Endodermal cell (in vitro differentiated cells): ENCODE data around the gene CHD3. TPM values are rescaled to one million over a fixed set of nuclear protein-coding genes. Genes with fewer than 3 reads are reported as not detected.

Source experiments
- DNase-seq: peaks from one replicate; pipeline ENCODE4 v3.0.0-alpha.2; 2017
- H3K27ac ChIP-seq: 2 replicates; pipeline ENCODE4 v1.5.1; 2013; ENCODE audit warnings: mild to moderate bottlenecking, low read depth, low read length, moderate library complexity
- H3K27me3 ChIP-seq: 2 replicates; pipeline ENCODE4 v1.6.1; 2013; ENCODE audit warnings: mild to moderate bottlenecking, low read length, moderate library complexity; ENCODE audit not compliant: insufficient read depth, control insufficient read depth, poor library complexity, severe bottlenecking
- H3K36me3 ChIP-seq: 2 replicates; pipeline ENCODE4 v1.7.0; 2013; ENCODE audit warnings: mild to moderate bottlenecking, low read length, moderate library complexity; ENCODE audit not compliant: control insufficient read depth, insufficient read depth
- H3K4me1 ChIP-seq: one replicate; pipeline ENCODE4 v1.7.0; 2013; ENCODE audit warnings: low read length; ENCODE audit not compliant: control insufficient read depth, insufficient read depth
- H3K4me3 ChIP-seq: 2 replicates; pipeline ENCODE4 v1.5.1; 2013; ENCODE audit warnings: mild to moderate bottlenecking, low read length, moderate library complexity
- H3K9ac ChIP-seq: 2 replicates; pipeline ENCODE4 v1.6.1; 2013; ENCODE audit warnings: mild to moderate bottlenecking, low read length, moderate library complexity; ENCODE audit not compliant: poor library complexity, severe bottlenecking; ENCODE audit errors: extremely low read depth
- H3K9me3 ChIP-seq: 2 replicates; pipeline ENCODE4 v1.6.1; 2013; ENCODE audit warnings: mild to moderate bottlenecking, low read length, moderate library complexity; ENCODE audit not compliant: control insufficient read depth
- H3K27ac Mint-ChIP-seq: 2 replicates; pipeline ENCODE4 v1.8.0; 2020; ENCODE audit warnings: mixed read lengths
- H3K27me3 Mint-ChIP-seq: 2 replicates; pipeline ENCODE4 v1.8.0; 2021; ENCODE audit warnings: mild to moderate bottlenecking, mixed read lengths; ENCODE audit not compliant: insufficient read depth
- H3K36me3 Mint-ChIP-seq: 2 replicates; pipeline ENCODE4 v1.8.0; 2020; ENCODE audit warnings: low read depth, mixed read lengths
- H3K4me1 Mint-ChIP-seq: 2 replicates; pipeline ENCODE4 v1.8.0; 2020; ENCODE audit warnings: mixed read lengths
- H3K4me3 Mint-ChIP-seq: 2 replicates; pipeline ENCODE4 v1.8.0; 2020; ENCODE audit warnings: mild to moderate bottlenecking, moderate library complexity, mixed read lengths
- H3K9me3 Mint-ChIP-seq: 2 replicates; pipeline ENCODE4 v1.8.0; 2020; ENCODE audit warnings: mild to moderate bottlenecking, mixed read lengths
- WGBS, 2 experiments: methylation state at CpG; one replicate each; pipeline versions ENCODE4 v1.1.5 to v1.1.7; 2013; ENCODE audit warnings: missing lambda C conversion rate in 2 of 2, mixed read lengths in 1 of 2; ENCODE audit not compliant: insufficient coverage in 1 of 2, insufficient read length in 1 of 2; 5-methylcytosine and 5-hydroxymethylcytosine counted together
- total RNA-seq, 2 donors: library from RNA; stranded (reverse); fragmentation: NEBNext Ultra II Directional in 1 of 2; extraction: Animal tissue kit (Norgen Biotek cat#: 25700) in 1 of 2; gene quantifications; 2 replicates in 1 of 2; 3 replicates in 1 of 2; pipeline ENCODE4 v1.2.1, GENCODE V29; 2021
- TF ChIP-seq, protein P1 (sequence below): fragments of 200-600 bp; sonication (generic); conservative IDR thresholded peaks from 2 replicates; pipeline ENCODE4 v1.5.0; 2021; ENCODE audit warnings: antibody characterized with exemption, mild to moderate bottlenecking

CHD3 gene
- total RNA-seq, 2 donors from 2014 or later: 55.0 to 64.1 TPM

DNA sequence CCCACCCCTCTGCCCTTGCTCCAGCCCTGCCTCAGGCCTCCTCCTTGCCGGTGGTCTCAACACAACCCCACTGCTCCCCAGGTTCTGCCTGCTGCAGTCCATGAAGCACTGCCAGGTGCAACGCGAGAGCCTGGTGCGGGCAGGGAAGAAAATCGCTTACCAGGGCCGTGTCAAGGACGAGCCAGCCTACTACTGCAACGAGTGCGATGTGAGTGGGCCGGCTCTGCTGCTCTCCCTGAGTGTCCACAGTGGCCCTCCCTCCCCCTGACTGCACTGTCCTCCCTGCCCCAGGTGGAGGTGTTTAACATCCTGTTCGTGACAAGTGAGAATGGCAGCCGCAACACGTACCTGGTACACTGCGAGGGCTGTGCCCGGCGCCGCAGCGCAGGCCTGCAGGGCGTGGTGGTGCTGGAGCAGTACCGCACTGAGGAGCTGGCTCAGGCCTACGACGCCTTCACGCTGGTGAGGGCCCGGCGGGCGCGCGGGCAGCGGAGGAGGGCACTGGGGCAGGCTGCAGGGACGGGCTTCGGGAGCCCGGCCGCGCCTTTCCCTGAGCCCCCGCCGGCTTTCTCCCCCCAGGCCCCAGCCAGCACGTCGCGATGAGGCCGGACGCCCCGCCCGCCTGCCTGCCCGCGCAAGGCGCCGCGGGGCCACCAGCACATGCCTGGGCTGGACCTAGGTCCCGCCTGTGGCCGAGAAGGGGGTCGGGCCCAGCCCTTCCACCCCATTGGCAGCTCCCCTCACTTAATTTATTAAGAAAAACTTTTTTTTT, 35.5 kb upstream of the CHD3 start:
- H3K4me1 Mint-ChIP-seq: peaks cover 14% of the 10 kb centered on the region
- no peaks in the 10 kb centered on the region for H3K4me1 ChIP-seq
- H3K4me3 ChIP-seq: no peak overlapping the region
- no peaks in the 10 kb centered on the region for H3K9me3 Mint-ChIP-seq
- peaks cover 41% of the 10 kb centered on the region for H3K36me3 ChIP-seq
- H3K4me3 Mint-ChIP-seq: no peak overlapping the region
- peaks cover 36% of the 10 kb centered on the region for H3K27me3 Mint-ChIP-seq
- peaks cover 40% of the 10 kb centered on the region for H3K36me3 Mint-ChIP-seq
- no peak overlapping the region for H3K9ac ChIP-seq
- no peaks in the 10 kb centered on the region for H3K27me3 ChIP-seq
- TF ChIP-seq, protein P1, sequence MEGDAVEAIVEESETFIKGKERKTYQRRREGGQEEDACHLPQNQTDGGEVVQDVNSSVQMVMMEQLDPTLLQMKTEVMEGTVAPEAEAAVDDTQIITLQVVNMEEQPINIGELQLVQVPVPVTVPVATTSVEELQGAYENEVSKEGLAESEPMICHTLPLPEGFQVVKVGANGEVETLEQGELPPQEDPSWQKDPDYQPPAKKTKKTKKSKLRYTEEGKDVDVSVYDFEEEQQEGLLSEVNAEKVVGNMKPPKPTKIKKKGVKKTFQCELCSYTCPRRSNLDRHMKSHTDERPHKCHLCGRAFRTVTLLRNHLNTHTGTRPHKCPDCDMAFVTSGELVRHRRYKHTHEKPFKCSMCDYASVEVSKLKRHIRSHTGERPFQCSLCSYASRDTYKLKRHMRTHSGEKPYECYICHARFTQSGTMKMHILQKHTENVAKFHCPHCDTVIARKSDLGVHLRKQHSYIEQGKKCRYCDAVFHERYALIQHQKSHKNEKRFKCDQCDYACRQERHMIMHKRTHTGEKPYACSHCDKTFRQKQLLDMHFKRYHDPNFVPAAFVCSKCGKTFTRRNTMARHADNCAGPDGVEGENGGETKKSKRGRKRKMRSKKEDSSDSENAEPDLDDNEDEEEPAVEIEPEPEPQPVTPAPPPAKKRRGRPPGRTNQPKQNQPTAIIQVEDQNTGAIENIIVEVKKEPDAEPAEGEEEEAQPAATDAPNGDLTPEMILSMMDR: no peak
- no peaks in the 10 kb centered on the region for H3K9me3 ChIP-seq
- no peak overlapping the region for H3K27ac ChIP-seq
- DNase-seq: peak; percentile 81
- 85 to 89% methylated on average over 23 to 49 of the region's 51 CpGs for WGBS, 2 experiments
- no peak overlapping the region for H3K27ac Mint-ChIP-seq

DNA sequence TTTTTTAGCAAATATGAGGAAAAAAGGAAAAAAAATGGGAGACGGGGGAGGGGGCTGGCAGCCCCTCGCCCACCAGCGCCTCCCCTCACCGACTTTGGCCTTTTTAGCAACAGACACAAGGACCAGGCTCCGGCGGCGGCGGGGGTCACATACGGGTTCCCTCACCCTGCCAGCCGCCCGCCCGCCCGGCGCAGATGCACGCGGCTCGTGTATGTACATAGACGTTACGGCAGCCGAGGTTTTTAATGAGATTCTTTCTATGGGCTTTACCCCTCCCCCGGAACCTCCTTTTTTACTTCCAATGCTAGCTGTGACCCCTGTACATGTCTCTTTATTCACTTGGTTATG, 34.9 kb upstream of the CHD3 start:
- DNase-seq: peak; percentile 81
- no peaks in the 10 kb centered on the region for H3K9me3 Mint-ChIP-seq
- no peak overlapping the region for H3K9ac ChIP-seq

GRCh38 chr17:7854078-7854777, 34.4 kb upstream of the CHD3 start:
- Mint-ChIP-seq H3K9me3 (no peaks in the 10 kb centered on the region), H3K27ac (peak overlapping the region; percentile 81), H3K4me3 (no peak overlapping the region), H3K36me3 (peaks cover 42% of the 10 kb centered on the region), H3K27me3 (peaks cover 36% of the 10 kb centered on the region), H3K4me1 (peaks cover 14% of the 10 kb centered on the region)
- no peaks in the 10 kb centered on the region for H3K4me1 ChIP-seq
- peak overlapping the region; percentile 52 for H3K9ac ChIP-seq
- H3K36me3 ChIP-seq: peaks cover 42% of the 10 kb centered on the region
- peak overlapping the region; percentile 93 for H3K4me3 ChIP-seq
- peak; percentile 68 for DNase-seq
- 63% methylated on average over 24 of the region's 31 CpGs; no CpG with 5 or more reads in 1 of the 2 experiments for WGBS, 2 experiments
- H3K27me3 ChIP-seq: no peaks in the 10 kb centered on the region
- TF ChIP-seq, protein P1: no peak
- H3K27ac ChIP-seq: no peak overlapping the region
- no peaks in the 10 kb centered on the region for H3K9me3 ChIP-seq

More for the DNA sequence above, 34.9 kb upstream of the CHD3 start:
- Mint-ChIP-seq H3K27ac (no peak overlapping the region), H3K4me3 (no peak overlapping the region), H3K4me1 (peaks cover 14% of the 10 kb centered on the region), H3K36me3 (peaks cover 40% of the 10 kb centered on the region), H3K27me3 (peaks cover 36% of the 10 kb centered on the region)
- H3K36me3 ChIP-seq: peaks cover 41% of the 10 kb centered on the region
- H3K27ac ChIP-seq: no peak overlapping the region
- H3K9me3 ChIP-seq: no peaks in the 10 kb centered on the region
- no peaks in the 10 kb centered on the region for H3K27me3 ChIP-seq
- H3K4me1 ChIP-seq: no peaks in the 10 kb centered on the region
- 65 to 80% methylated on average over 17 to 21 of the region's 21 CpGs for WGBS, 2 experiments
- TF ChIP-seq, protein P1: no peak
- no peak overlapping the region for H3K4me3 ChIP-seq
